ENCODE results near the gene UBASH3B. TPM values are rescaled to one million over a fixed set of nuclear protein-coding genes. Genes with fewer than 3 reads are reported as not detected.

Gene UBASH3B
- total RNA-seq, 1 donor from 2014 or later: 6.7 TPM

DNA sequence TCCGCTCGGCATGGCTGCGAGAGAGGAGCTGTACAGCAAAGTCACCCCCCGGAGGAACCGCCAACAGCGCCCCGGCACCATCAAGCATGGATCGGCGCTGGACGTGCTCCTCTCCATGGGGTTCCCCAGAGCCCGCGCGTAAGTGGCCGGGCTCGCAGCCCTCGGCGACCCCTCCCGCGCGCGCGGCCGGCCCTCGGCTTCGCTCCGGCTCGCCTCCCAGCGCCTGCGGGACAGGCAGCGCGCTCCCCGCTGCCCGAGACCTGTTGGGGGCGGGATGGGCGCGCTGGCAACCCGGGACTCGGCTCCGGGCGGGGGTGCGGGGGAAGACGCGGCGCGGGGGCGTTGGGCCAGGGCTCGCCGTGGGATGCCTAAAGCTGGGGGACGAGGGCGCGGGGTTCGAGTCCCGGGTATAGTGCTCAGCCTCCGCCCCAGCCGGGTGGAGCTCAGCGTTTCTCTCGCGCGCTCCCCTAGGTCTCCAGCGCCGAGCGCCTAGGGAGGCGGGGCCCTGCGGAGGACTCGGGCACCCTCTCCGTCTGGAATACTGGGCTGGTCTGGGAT is 630 bp downstream of the UBASH3B start:
- no peak for TF ChIP-seq CTCF (IDR thresholded peaks at IDR 0.05; ENCODE audit: partially characterized antibody, unreplicated experiment)
- Mint-ChIP-seq H3K36me3 (ENCODE audit: unreplicated experiment) (peaks cover 5% of the 10 kb centered on the region), H3K4me3 (ENCODE audit: unreplicated experiment) (peak overlapping the region; percentile 90), H3K27me3 (ENCODE audit: unreplicated experiment) (peaks cover 8% of the 10 kb centered on the region), H3K9me3 (ENCODE audit: unreplicated experiment) (peaks cover 9% of the 10 kb centered on the region), H3K27ac (ENCODE audit: unreplicated experiment) (no peak overlapping the region), H3K4me1 (ENCODE audit: low read depth, unreplicated experiment) (peaks cover 7% of the 10 kb centered on the region)
- peak; percentile 58 for DNase-seq

DNA sequence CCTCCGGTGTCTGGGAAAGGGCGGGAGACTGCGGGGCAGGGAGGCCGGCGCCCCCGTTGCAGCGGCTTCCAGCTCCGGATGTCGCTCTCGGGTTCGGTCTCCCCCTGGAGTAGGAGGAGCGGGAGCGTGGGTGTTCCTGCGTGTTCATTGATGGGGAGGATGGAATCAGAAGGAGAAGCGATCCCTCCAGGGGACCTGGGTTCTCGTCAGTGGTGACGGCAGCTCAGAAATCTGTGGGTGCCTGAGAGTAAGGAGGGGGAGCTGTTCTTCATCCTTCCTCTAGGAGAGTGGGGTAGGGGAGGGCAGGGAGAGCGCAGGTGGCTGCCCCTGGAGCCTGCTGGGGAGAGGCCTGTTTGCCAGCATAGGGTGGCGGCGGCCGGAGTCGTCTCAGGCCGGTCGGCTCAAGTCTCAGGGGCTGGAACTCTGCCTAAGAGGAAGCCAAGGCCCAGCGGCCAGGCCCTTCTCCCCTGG is 1.1 kb downstream of the UBASH3B start:
- peak; percentile 50 for DNase-seq
- H3K27ac Mint-ChIP-seq (ENCODE audit: unreplicated experiment): peak overlapping the region; percentile 28
- peaks cover 7% of the 10 kb centered on the region for H3K4me1 Mint-ChIP-seq (ENCODE audit: low read depth, unreplicated experiment)
- no peak for TF ChIP-seq CTCF (IDR thresholded peaks at IDR 0.05; ENCODE audit: partially characterized antibody, unreplicated experiment)
- peak overlapping the region; percentile 90 for H3K4me3 Mint-ChIP-seq (ENCODE audit: unreplicated experiment)
- H3K36me3 Mint-ChIP-seq (ENCODE audit: unreplicated experiment): peaks cover 5% of the 10 kb centered on the region
- peaks cover 8% of the 10 kb centered on the region for H3K27me3 Mint-ChIP-seq (ENCODE audit: unreplicated experiment)
- peaks cover 9% of the 10 kb centered on the region for H3K9me3 Mint-ChIP-seq (ENCODE audit: unreplicated experiment)

DNA sequence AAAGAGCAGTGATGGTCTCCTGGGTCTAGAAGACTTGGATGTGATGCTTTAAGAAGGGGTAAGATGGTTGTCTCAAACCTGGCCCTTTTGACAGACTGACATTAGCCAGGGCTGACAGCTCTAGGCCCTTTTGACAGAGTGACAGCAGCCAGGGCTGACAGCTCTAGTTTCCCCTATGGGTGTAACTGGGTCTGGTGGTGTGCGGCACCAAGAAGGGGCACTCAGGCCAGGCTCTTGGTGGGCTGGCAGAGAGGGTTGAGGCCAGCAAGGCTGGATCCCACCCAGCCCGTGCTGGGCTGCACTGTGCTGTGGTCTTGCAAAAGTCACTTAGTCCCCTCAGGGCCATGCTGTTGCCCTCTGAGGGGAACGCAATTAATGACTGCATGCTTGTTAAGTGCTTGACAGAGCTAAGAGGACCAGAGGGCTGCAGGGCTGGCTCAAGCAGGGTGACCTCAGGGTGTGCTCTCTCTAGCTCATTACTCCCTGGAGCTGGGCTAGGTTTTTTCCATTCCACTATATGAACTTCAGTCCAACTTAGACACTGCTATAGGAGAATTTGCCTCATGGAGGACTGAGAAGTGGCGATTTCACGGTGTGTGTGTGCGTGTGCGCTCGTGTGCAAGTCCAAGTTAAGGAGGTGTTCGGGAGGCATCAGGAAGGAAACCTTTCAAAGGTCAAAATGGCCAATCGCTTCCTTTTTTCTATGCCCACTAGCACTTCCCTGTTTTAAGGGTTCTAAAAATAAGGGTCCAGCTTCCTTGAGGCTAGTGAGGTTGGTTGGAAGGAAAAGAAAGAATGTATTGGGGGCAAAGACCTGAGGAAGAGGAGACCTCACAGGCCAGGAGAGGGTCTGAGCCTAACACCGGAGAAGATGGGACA is 4.4 kb downstream of the UBASH3B start:
- TF ChIP-seq CTCF (IDR thresholded peaks at IDR 0.05; ENCODE audit: partially characterized antibody, unreplicated experiment): no peak
- peaks cover 9% of the 10 kb centered on the region for H3K9me3 Mint-ChIP-seq (ENCODE audit: unreplicated experiment)
- no peak overlapping the region for H3K27ac Mint-ChIP-seq (ENCODE audit: unreplicated experiment)
- H3K4me1 Mint-ChIP-seq (ENCODE audit: low read depth, unreplicated experiment): peaks cover 11% of the 10 kb centered on the region
- peak; percentile 28 for DNase-seq
- H3K4me3 Mint-ChIP-seq (ENCODE audit: unreplicated experiment): peak overlapping the region; percentile 36
- H3K27me3 Mint-ChIP-seq (ENCODE audit: unreplicated experiment): peaks cover 5% of the 10 kb centered on the region
- peaks cover 5% of the 10 kb centered on the region for H3K36me3 Mint-ChIP-seq (ENCODE audit: unreplicated experiment)

DNA sequence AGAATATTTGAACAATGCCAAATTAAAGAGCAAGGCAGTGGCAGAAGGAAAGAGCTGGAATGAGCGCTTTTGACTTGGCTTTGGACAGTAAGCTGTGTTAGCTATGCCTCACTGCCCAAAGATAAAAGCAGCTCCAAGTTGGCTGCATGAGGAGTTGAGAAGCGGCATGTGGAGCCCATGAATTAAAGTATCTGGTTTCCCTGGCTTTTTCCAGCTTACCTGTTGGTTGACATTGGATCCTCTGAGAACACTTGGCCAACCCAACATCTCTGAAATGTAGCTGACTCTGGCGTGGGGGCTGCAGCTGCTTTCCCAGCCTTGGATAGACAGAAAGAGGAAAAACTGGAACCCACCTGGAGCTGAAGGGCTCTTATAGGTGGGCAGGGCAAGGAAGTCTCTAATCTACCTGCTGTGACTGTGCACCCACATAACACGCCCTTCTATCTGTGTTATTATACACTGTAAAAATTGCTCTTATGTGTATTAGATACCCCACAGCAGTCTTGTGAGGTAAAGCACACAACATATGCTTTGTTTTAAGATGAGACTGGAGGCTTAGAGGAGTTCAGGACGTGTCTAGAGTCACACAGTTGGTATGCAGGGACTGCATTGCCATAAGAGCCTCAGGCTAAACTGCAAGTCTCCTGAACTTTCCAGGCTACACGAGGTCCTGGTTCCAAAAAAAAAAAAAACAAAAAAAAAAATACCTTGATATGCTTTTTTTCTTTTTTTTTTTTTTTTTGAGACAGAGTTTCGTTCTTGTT is 5.8 kb downstream of the UBASH3B start:
- no peak overlapping the region for H3K27ac Mint-ChIP-seq (ENCODE audit: unreplicated experiment)
- no peak for DNase-seq
- peaks cover 5% of the 10 kb centered on the region for H3K27me3 Mint-ChIP-seq (ENCODE audit: unreplicated experiment)
- H3K9me3 Mint-ChIP-seq (ENCODE audit: unreplicated experiment): peaks cover 7% of the 10 kb centered on the region
- peaks cover 5% of the 10 kb centered on the region for H3K36me3 Mint-ChIP-seq (ENCODE audit: unreplicated experiment)
- no peak for TF ChIP-seq CTCF (IDR thresholded peaks at IDR 0.05; ENCODE audit: partially characterized antibody, unreplicated experiment)
- H3K4me1 Mint-ChIP-seq (ENCODE audit: low read depth, unreplicated experiment): peaks cover 14% of the 10 kb centered on the region
- H3K4me3 Mint-ChIP-seq (ENCODE audit: unreplicated experiment): no peak overlapping the region

Measured in glutamatergic neuron (in vitro differentiated cells).